Erythroblast (primary cell): ENCODE measurements around the gene PLIN3.

Source experiments
- GATA1 ChIP-seq: IDR thresholded peaks from 2 replicates; pipeline ENCODE4 v1.6.1; 2011; ENCODE audit warnings: low read depth, mild to moderate bottlenecking, control low read depth, low read length, moderate library complexity
- POLR2A ChIP-seq: IDR thresholded peaks from 2 replicates; pipeline ENCODE4 v1.6.1; 2011; ENCODE audit warnings: mild to moderate bottlenecking, low read length

- TF ChIP-seq POLR2A: no peak
- TF ChIP-seq GATA1: no peak
Measured at GRCh38 chr19:4851551-4852290, 15.7 kb downstream of the PLIN3 start.
